ENCODE results near the gene PARP11.

DNA sequence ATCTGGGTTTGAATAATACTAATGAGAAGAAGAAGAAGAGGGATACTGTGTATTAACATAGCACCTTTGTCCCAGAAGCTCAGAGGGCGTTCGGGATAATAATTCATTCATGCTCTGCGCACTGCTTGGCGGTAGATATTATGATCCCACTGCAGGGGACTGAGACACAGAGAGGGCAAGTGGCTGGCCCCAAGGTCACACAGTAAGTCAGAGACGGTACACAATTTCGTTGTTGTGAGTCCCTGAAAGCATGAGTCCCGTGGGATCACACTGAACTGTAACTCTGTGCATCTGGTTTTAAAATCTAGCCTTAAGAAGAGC lies 47.9 kb upstream of the PARP11 start:
- TF ChIP-seq, protein P1, sequence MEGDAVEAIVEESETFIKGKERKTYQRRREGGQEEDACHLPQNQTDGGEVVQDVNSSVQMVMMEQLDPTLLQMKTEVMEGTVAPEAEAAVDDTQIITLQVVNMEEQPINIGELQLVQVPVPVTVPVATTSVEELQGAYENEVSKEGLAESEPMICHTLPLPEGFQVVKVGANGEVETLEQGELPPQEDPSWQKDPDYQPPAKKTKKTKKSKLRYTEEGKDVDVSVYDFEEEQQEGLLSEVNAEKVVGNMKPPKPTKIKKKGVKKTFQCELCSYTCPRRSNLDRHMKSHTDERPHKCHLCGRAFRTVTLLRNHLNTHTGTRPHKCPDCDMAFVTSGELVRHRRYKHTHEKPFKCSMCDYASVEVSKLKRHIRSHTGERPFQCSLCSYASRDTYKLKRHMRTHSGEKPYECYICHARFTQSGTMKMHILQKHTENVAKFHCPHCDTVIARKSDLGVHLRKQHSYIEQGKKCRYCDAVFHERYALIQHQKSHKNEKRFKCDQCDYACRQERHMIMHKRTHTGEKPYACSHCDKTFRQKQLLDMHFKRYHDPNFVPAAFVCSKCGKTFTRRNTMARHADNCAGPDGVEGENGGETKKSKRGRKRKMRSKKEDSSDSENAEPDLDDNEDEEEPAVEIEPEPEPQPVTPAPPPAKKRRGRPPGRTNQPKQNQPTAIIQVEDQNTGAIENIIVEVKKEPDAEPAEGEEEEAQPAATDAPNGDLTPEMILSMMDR (conservative IDR thresholded peaks at IDR 0.05 in 1 of 2, IDR thresholded peaks at IDR 0.05 in 1 of 2; ENCODE audit: extremely low read depth in 1 of 2, insufficient read depth in 1 of 2, low read depth in 1 of 2, low read length in 2 of 2), result no peak
- no peak for TF ChIP-seq EZH2 (IDR thresholded peaks at IDR 0.05; ENCODE audit: borderline replicate concordance, low read length)

Data from mammary epithelial cell (primary cell).